PC-9 (cell line): ENCODE results near the gene JMJD1C. TPM values are rescaled to one million over a fixed set of nuclear protein-coding genes. Genes with fewer than 3 reads are reported as not detected.

ENCODE experiments used
- BruUV-seq: library from RNA; stranded (reverse); fragments of 400-500 nt; replicated peaks from 2 replicates; lab custom pipeline; 2021; lab: Mats Ljungman, UMichigan
- CTCF ChIA-PET: fragments of 300-600 bp; sonication (Branson Sonifier 250); formaldehyde crosslinking; loops from one replicate; lab custom pipeline; 2022; ENCODE audit warnings: antibody characterized with exemption; lab: Charles Lee
- POLR2A ChIA-PET: fragments of 300-600 bp; sonication (Branson Sonifier 250); formaldehyde crosslinking; loops from one replicate; lab custom pipeline; 2022; ENCODE audit warnings: antibody characterized with exemption; ENCODE audit not compliant: unreplicated experiment; lab: Charles Lee
- DNase-seq, 2 experiments: peaks; one replicate each; pipeline versions ENCODE4 v3.0.0 to v3.0.0-alpha.2; 2015 to 2022; ENCODE audit warnings: mixed read lengths in 1 of 2
- H2AFZ ChIP-seq: fragments of 200-600 bp; sonication (generic); 2 replicates; pipeline ENCODE4 v1.8.1; 2017; ENCODE audit warnings: antibody characterized with exemption
- H3F3A ChIP-seq: fragments of 200-600 bp; sonication (generic); 2 replicates; pipeline ENCODE4 v1.8.1; 2017; ENCODE audit warnings: antibody characterized with exemption, mild to moderate bottlenecking, low read depth; ENCODE audit not compliant: insufficient read depth
- H3K27ac ChIP-seq: fragments of 200-600 bp; sonication (generic); 2 replicates; pipeline ENCODE4 v1.6.1; 2016; ENCODE audit warnings: mixed run types
- H3K27me3 ChIP-seq: fragments of 200-600 bp; sonication (generic); 2 replicates; pipeline ENCODE4 v1.6.1; 2016; ENCODE audit warnings: low read depth, mixed run types; ENCODE audit not compliant: insufficient read depth
- H3K36me3 ChIP-seq: fragments of 200-600 bp; sonication (generic); 2 replicates; pipeline ENCODE4 v1.6.1; 2016; ENCODE audit warnings: low read depth, mixed run types
- H3K4me1 ChIP-seq: fragments of 200-600 bp; sonication (generic); replicated peaks from 2 replicates; pipeline ENCODE4 v1.6.1; 2016; ENCODE audit warnings: mixed run types; ENCODE audit not compliant: insufficient read depth
- H3K4me2 ChIP-seq: fragments of 200-600 bp; sonication (generic); 2 replicates; pipeline ENCODE4 v1.6.1; 2017; ENCODE audit warnings: mixed run types
- H3K4me3 ChIP-seq: fragments of 200-600 bp; sonication (generic); 2 replicates; pipeline ENCODE4 v1.6.1; 2016; ENCODE audit warnings: mixed run types
- H3K79me2 ChIP-seq: fragments of 200-600 bp; sonication (generic); 2 replicates; pipeline ENCODE4 v1.6.1; 2017; ENCODE audit warnings: low read depth, mixed run types
- H3K9me2 ChIP-seq: fragments of 200-600 bp; sonication (generic); 2 replicates; pipeline ENCODE4 v1.8.1; 2017; ENCODE audit warnings: mild to moderate bottlenecking; ENCODE audit not compliant: insufficient read depth
- H3K9me3 ChIP-seq: fragments of 200-600 bp; sonication (generic); 2 replicates; pipeline ENCODE4 v1.8.1; 2016; ENCODE audit warnings: low read depth; ENCODE audit not compliant: insufficient read depth
- H4K20me1 ChIP-seq: fragments of 200-600 bp; sonication (generic); 2 replicates; pipeline ENCODE4 v1.8.1; 2017; ENCODE audit not compliant: insufficient read depth
- EZH2 ChIP-seq: fragments of 200-600 bp; sonication (generic); IDR thresholded peaks from 2 replicates; pipeline ENCODE4 v1.8.0; 2017; ENCODE audit warnings: antibody characterized with exemption, low read depth
- intact Hi-C: fragments of 100-400 bp; cut with micrococcal nuclease; formaldehyde crosslinking; loops from one replicate; pipeline ENCODE4 v1.10.0; 2022; ENCODE audit not compliant: unreplicated experiment
- total RNA-seq: library from RNA; stranded (reverse); gene quantifications from 2 replicates; pipeline ENCODE4 v1.2.3, GENCODE V29; 2021
- TF ChIP-seq, protein P1 (sequence below): fragments of 200-600 bp; sonication (generic); conservative IDR thresholded peaks from 2 replicates; pipeline ENCODE4 v1.6.1; 2017; ENCODE audit warnings: mixed run types, antibody characterized with exemption, mild to moderate bottlenecking, moderate library complexity

The JMJD1C gene
- total RNA-seq, 1 experiment from 2014 or later, result 78.7 TPM

- Histone ChIP-seq H3K9me3 (no peaks in the 10 kb centered on the region), H4K20me1 (peaks cover 33% of the 10 kb centered on the region), H3K27me3 (no peaks in the 10 kb centered on the region), H3K4me1 (no peaks in the 10 kb centered on the region), H3K4me2 (no peak overlapping the region), H3F3A (peaks cover 11% of the 10 kb centered on the region; the same call in 1 of the 2 replicates), H3K36me3 (0 out of 2 replicates have a peak, but pooled peaks cover 5% of the 10 kb centered on the region), H3K4me3 (no peak overlapping the region), H3K79me2 (peaks cover 92% of the 10 kb centered on the region), H3K9me2 (no peaks in the 10 kb centered on the region), H2AFZ (no peak overlapping the region), H3K27ac (no peak overlapping the region)
- POLR2A ChIA-PET, result interaction anchor here (0.6 kb wide), 1 partner anchor 19 kb away, joined by 5 read pairs; no protein-coding TSS in a partner anchor
- CTCF ChIA-PET, result no interaction called here
- no TSS peak for BruUV-seq
- no peak for DNase-seq
- intact Hi-C loops, result no loop called here
- no peak for TF ChIP-seq EZH2
- TF ChIP-seq, protein P1, sequence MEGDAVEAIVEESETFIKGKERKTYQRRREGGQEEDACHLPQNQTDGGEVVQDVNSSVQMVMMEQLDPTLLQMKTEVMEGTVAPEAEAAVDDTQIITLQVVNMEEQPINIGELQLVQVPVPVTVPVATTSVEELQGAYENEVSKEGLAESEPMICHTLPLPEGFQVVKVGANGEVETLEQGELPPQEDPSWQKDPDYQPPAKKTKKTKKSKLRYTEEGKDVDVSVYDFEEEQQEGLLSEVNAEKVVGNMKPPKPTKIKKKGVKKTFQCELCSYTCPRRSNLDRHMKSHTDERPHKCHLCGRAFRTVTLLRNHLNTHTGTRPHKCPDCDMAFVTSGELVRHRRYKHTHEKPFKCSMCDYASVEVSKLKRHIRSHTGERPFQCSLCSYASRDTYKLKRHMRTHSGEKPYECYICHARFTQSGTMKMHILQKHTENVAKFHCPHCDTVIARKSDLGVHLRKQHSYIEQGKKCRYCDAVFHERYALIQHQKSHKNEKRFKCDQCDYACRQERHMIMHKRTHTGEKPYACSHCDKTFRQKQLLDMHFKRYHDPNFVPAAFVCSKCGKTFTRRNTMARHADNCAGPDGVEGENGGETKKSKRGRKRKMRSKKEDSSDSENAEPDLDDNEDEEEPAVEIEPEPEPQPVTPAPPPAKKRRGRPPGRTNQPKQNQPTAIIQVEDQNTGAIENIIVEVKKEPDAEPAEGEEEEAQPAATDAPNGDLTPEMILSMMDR, result no peak
Observed at GRCh38 chr10:63250032-63250431, 215.7 kb downstream of the JMJD1C start.

DNA sequence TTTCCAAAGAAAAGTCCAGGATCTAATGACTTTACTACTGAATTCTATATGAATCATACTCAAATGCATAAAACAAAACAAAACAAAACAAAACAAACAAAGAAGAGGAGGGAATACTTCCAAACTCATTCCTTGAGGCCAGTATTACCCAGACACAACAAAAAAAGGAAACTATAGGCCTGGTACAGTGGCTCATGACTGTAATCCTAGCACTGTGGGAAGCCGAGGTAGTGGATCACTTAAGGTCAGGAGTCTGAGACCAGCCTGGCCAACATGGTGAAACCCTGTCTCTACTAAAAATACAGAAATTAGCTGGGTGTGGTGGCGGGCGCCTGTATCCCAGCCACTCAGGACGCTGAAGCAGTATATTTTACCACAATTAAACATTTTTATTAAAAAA is 218.0 kb downstream of the JMJD1C start:
- H3K27me3 ChIP-seq, result no peaks in the 10 kb centered on the region
- TF ChIP-seq, protein P1, result no peak
- TF ChIP-seq EZH2, result no peak
- H3F3A ChIP-seq, result peaks cover 11% of the 10 kb centered on the region; the same call in 1 of the 2 replicates
- no peak overlapping the region for H3K4me3 ChIP-seq
- BruUV-seq, result no TSS peak
- no peak overlapping the region for H2AFZ ChIP-seq
- POLR2A ChIA-PET, result no interaction called here
- H4K20me1 ChIP-seq, result peaks cover 29% of the 10 kb centered on the region
- H3K36me3 ChIP-seq, result 0 out of 2 replicates have a peak, but pooled peaks cover 5% of the 10 kb centered on the region
- no peak overlapping the region for H3K27ac ChIP-seq
- H3K4me2 ChIP-seq, result no peak overlapping the region
- CTCF ChIA-PET, result no interaction called here
- peaks cover 88% of the 10 kb centered on the region for H3K79me2 ChIP-seq
- no peaks in the 10 kb centered on the region for H3K9me2 ChIP-seq
- no peaks in the 10 kb centered on the region for H3K4me1 ChIP-seq
- intact Hi-C loops, result no loop called here
- H3K9me3 ChIP-seq, result no peaks in the 10 kb centered on the region
- no peak for DNase-seq

DNA sequence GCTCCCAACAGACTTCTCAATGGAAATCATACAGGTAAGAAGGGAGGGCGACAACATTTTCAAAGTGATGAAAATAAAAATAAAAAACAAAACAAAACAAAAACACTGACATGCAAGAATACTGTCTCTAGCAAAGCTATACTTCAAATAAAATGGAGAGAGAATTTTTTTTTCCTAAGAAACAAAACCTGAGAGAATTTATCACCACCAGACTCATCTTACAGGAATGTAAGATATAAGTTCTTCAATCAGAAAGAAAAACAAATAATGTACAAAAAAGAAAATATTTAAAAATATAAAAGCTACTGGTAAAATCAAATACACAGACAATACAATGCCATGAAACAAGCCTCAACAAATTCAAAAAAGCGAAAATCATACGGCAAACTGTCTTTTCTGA is 219.4 kb downstream of the JMJD1C start:
- intact Hi-C loops, result no loop called here
- Histone ChIP-seq H3F3A (peaks cover 11% of the 10 kb centered on the region; the same call in 1 of the 2 replicates), H3K27me3 (no peaks in the 10 kb centered on the region), H3K4me3 (no peak overlapping the region), H4K20me1 (peaks cover 30% of the 10 kb centered on the region), H3K9me2 (no peaks in the 10 kb centered on the region), H3K27ac (no peak overlapping the region), H3K79me2 (peaks cover 88% of the 10 kb centered on the region), H3K4me2 (no peak overlapping the region), H3K9me3 (no peaks in the 10 kb centered on the region), H2AFZ (no peak overlapping the region), H3K36me3 (0 out of 2 replicates have a peak, but pooled peaks cover 5% of the 10 kb centered on the region), H3K4me1 (no peaks in the 10 kb centered on the region)
- BruUV-seq, result no TSS peak
- no peak for DNase-seq
- no peak for TF ChIP-seq EZH2
- TF ChIP-seq, protein P1, result no peak
- POLR2A ChIA-PET, result no interaction called here
- CTCF ChIA-PET, result interaction anchor here (0.6 kb wide), 1 partner anchor 68 kb away, joined by 7 read pairs; no protein-coding TSS in a partner anchor
